CD4-positive, alpha-beta T cell (primary cell): ENCODE measurements around the gene LCAT. TPM values are rescaled to one million over a fixed set of nuclear protein-coding genes. Genes with fewer than 3 reads are reported as not detected.
A peak's percentile ranks its signal among the peaks of the same experiment; 100 is the strongest.

Experiments
- ATAC-seq: fragments of 200-7000 bp; cut with Tn5 transposase; one replicate; pipeline ENCODE4 v1.10.0; 2022; ENCODE audit warnings: mild to moderate bottlenecking; ENCODE audit not compliant: poor library complexity
- CTCF ChIA-PET: fragments of 350-600 bp; sonication (Branson Sonifier 250); formaldehyde crosslinking; loops from one replicate; lab custom pipeline; 2021; ENCODE audit warnings: antibody characterized with exemption, inconsistent platforms; lab: Charles Lee
- POLR2A ChIA-PET: fragments of 350-600 bp; sonication (Branson Sonifier 250); formaldehyde crosslinking; loops from one replicate; lab custom pipeline; 2021; ENCODE audit warnings: antibody characterized with exemption, inconsistent platforms; lab: Charles Lee
- DNase-seq, 14 experiments: peaks; one replicate each; pipeline ENCODE4 v3.0.0-alpha.2; 2013 to 2020; ENCODE audit warnings: mixed read lengths in 2 of 14
- H3K27ac ChIP-seq, 2 donors: one replicate each; pipeline versions ENCODE4 v1.5.1 to v1.7.0; 2013; ENCODE audit warnings: low read length in 2 of 2, low read depth in 1 of 2, mild to moderate bottlenecking in 1 of 2
- H3K27me3 ChIP-seq, 2 experiments: 1 replicate in 1 of 2; 2 replicates in 1 of 2; pipeline versions ENCODE4 v1.6.1 to v1.7.0; 2013; ENCODE audit warnings: low read length in 2 of 2, control low read depth in 1 of 2, mild to moderate bottlenecking in 1 of 2, moderate library complexity in 1 of 2; ENCODE audit not compliant: insufficient read depth in 2 of 2, control insufficient read depth in 1 of 2
- H3K36me3 ChIP-seq: one replicate; pipeline ENCODE4 v1.6.1; 2013; ENCODE audit warnings: low read length, control low read depth; ENCODE audit not compliant: insufficient read depth
- H3K4me1 ChIP-seq: one replicate; pipeline ENCODE4 v1.6.1; 2013; ENCODE audit warnings: low read length, control low read depth; ENCODE audit not compliant: insufficient read depth
- H3K4me3 ChIP-seq: one replicate; pipeline ENCODE4 v1.5.1; 2013; ENCODE audit warnings: mild to moderate bottlenecking, low read length, moderate library complexity
- H3K9me3 ChIP-seq, 2 experiments: 1 replicate in 1 of 2; 2 replicates in 1 of 2; pipeline versions ENCODE4 v1.6.1 to v1.7.0; 2013; ENCODE audit warnings: low read length in 2 of 2, mild to moderate bottlenecking in 2 of 2, control low read depth in 1 of 2, moderate library complexity in 1 of 2; ENCODE audit not compliant: control insufficient read depth in 1 of 2, insufficient read depth in 1 of 2
- H3K27ac Mint-ChIP-seq: one replicate; pipeline ENCODE4 v1.8.0; 2020; ENCODE audit warnings: mixed read lengths
- H3K27me3 Mint-ChIP-seq: one replicate; pipeline ENCODE4 v1.8.0; 2021; ENCODE audit warnings: mixed read lengths
- H3K36me3 Mint-ChIP-seq: one replicate; pipeline ENCODE4 v1.8.0; 2021; ENCODE audit warnings: low read depth, mixed read lengths
- H3K4me1 Mint-ChIP-seq: one replicate; pipeline ENCODE4 v1.8.0; 2021; ENCODE audit warnings: low read depth, mixed read lengths
- H3K4me3 Mint-ChIP-seq: one replicate; pipeline ENCODE4 v1.8.0; 2020; ENCODE audit warnings: mild to moderate bottlenecking, mixed read lengths
- H3K9me3 Mint-ChIP-seq: one replicate; pipeline ENCODE4 v1.8.0; 2020; ENCODE audit warnings: mixed read lengths
- intact Hi-C, 2 experiments: fragments of 100-400 bp; cut with DNase I in 1 of 2; cut with micrococcal nuclease in 1 of 2; formaldehyde crosslinking; loops; one replicate each; pipeline versions ENCODE4 v1.15.1 to v1.9.0; 2023 to 2025; cut with DNase I, micrococcal nuclease
- total RNA-seq, 174 experiments: library from RNA in 2 of 174; stranded (reverse) in 2 of 174; gene quantifications; one replicate each; pipeline ENCODE4 v1.2.3 and lab custom pipeline; 2021 to 2026
- TF ChIP-seq, protein P1 (sequence below): fragments of 200-600 bp; IDR thresholded peaks from one replicate; pipeline ENCODE4 v1.8.0; 2022; ENCODE audit warnings: antibody characterized with exemption, mild to moderate bottlenecking

The LCAT gene
- total RNA-seq, 2 experiments from 2014 or later, result 5.9 to 6.3 TPM

GRCh38 chr16:67892375-67892774, 51.5 kb downstream of the LCAT start:
- ATAC-seq, result no peak
- intact Hi-C loops, result loop anchor here (2.0 to 5.0 kb wide), 5 partner anchors 20 to 50 kb away; partner anchors contain the start of genes CENPT (in 1 of the 2), EDC4 (in 1 of the 2), NUTF2 (in 1 of the 2) and PSMB10 (in 1 of the 2)
- peak overlapping the region; percentile 83 for H3K4me3 ChIP-seq
- Mint-ChIP-seq H3K27ac (peak overlapping the region; percentile 94), H3K4me3 (peak overlapping the region; percentile 93), H3K36me3 (peaks cover 15% of the 10 kb centered on the region), H3K4me1 (peaks cover 34% of the 10 kb centered on the region), H3K27me3 (no peaks in the 10 kb centered on the region), H3K9me3 (no peaks in the 10 kb centered on the region)
- ChIA-PET POLR2A (interaction anchor here (0.7 to 2.2 kb wide), 13 partner anchors 9 to 192 kb away, joined by 3 to 16 read pairs (median 4); partner anchors contain the start of genes NFATC3, PSMB10, RANBP10 and TSNAXIP1), CTCF (interaction anchor here (0.9 to 1.7 kb wide), 2 partner anchors 9 to 76 kb away, joined by 4 to 10 read pairs; no protein-coding TSS in a partner anchor)
- peaks cover 29% of the 10 kb centered on the region for H3K4me1 ChIP-seq
- peak overlapping the region in 1 of 2 donors; percentile 13 for H3K27ac ChIP-seq
- TF ChIP-seq, protein P1, sequence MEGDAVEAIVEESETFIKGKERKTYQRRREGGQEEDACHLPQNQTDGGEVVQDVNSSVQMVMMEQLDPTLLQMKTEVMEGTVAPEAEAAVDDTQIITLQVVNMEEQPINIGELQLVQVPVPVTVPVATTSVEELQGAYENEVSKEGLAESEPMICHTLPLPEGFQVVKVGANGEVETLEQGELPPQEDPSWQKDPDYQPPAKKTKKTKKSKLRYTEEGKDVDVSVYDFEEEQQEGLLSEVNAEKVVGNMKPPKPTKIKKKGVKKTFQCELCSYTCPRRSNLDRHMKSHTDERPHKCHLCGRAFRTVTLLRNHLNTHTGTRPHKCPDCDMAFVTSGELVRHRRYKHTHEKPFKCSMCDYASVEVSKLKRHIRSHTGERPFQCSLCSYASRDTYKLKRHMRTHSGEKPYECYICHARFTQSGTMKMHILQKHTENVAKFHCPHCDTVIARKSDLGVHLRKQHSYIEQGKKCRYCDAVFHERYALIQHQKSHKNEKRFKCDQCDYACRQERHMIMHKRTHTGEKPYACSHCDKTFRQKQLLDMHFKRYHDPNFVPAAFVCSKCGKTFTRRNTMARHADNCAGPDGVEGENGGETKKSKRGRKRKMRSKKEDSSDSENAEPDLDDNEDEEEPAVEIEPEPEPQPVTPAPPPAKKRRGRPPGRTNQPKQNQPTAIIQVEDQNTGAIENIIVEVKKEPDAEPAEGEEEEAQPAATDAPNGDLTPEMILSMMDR, result no peak
- H3K27me3 ChIP-seq, result no peaks in the 10 kb centered on the region
- DNase-seq, result no peak
- H3K9me3 ChIP-seq, result no peaks in the 10 kb centered on the region
- H3K36me3 ChIP-seq, result no peaks in the 10 kb centered on the region

Other genes with a start within 250 kb of the LCAT start
- 1 to 10 TPM; 2.8 to 3.7 TPM for gene GFOD2, start 224.8 kb downstream of the LCAT start, total RNA-seq
- gene RANBP10, start 137.6 kb downstream of the LCAT start, total RNA-seq, result 10 to 100 TPM; 12.0 to 13.6 TPM
- gene TSNAXIP1, start 137.2 kb downstream of the LCAT start, total RNA-seq, result under 1 TPM; 0.52 to 0.61 TPM
- 10 to 100 TPM; 31.2 to 32.1 TPM for gene THAP11, start 101.8 kb downstream of the LCAT start, total RNA-seq
- 10 to 100 TPM; 24.0 to 25.7 TPM for gene NUTF2, start 97.2 kb downstream of the LCAT start, total RNA-seq
- 10 to 100 TPM; 77.5 to 84.1 TPM for gene CENPT, start 96.4 kb downstream of the LCAT start, total RNA-seq
- gene EDC4, start 71.1 kb downstream of the LCAT start, total RNA-seq, result 100 to 1,000 TPM; 134 to 145 TPM
- 1 to 10 TPM; 2.9 to 4.4 TPM for gene NRN1L, start 59.2 kb downstream of the LCAT start, total RNA-seq
- gene PSKH1, start 50.9 kb downstream of the LCAT start, total RNA-seq, result 10 to 100 TPM; 11.4 to 13.3 TPM
- gene CTRL, start 12.3 kb downstream of the LCAT start, total RNA-seq, result 10 to 100 TPM; 18.3 to 19.5 TPM
- 10 to 100 TPM; 68.7 to 71.6 TPM for gene PSMB10, start 7.3 kb downstream of the LCAT start, total RNA-seq
- gene SLC12A4, start 24.5 kb upstream of the LCAT start, total RNA-seq, result 10 to 100 TPM; 15.1 to 17.7 TPM
- gene DPEP3, start 36.4 kb upstream of the LCAT start, total RNA-seq, result under 1 TPM; 0.53 to 0.63 TPM
- gene DPEP2, start 55.4 kb upstream of the LCAT start, total RNA-seq, result 10 to 100 TPM; 42.2 to 43.5 TPM
- gene DPEP2NB, start 71.8 kb upstream of the LCAT start, total RNA-seq, result not detected
- gene DDX28, start 79.1 kb upstream of the LCAT start, total RNA-seq, result 10 to 100 TPM; 18.9 to 19.4 TPM
- 10 to 100 TPM; 10.4 to 13.6 TPM for gene DUS2, start 79.2 kb upstream of the LCAT start, total RNA-seq
- gene NFATC3, start 141.2 kb upstream of the LCAT start, total RNA-seq, result 10 to 100 TPM; 84.8 to 94.4 TPM